HepG2 (cell line): ENCODE measurements around the gene TRPV4. TPM values are rescaled to one million over a fixed set of nuclear protein-coding genes. Genes with fewer than 3 reads are reported as not detected.

Experiments
- ATAC-seq: fragments of 200-7000 bp; cut with Tn5 transposase; 3 replicates; pipeline ENCODE4 v1.9.1; 2020; ENCODE audit warnings: mild to moderate bottlenecking, moderate library complexity
- BruUV-seq: library from RNA; stranded (reverse); fragments of 400-500 nt; replicated peaks from 2 replicates; lab custom pipeline; 2021; lab: Mats Ljungman, UMichigan
- CTCF ChIA-PET: fragments of 300-600 bp; formaldehyde crosslinking; extraction: SDS; loops from one replicate; lab custom pipeline; 2021; ENCODE audit warnings: low total read pairs, inconsistent platforms, low intra/inter-chr PET ratio; lab: Yijun Ruan, JAX
- POLR2A ChIA-PET: fragments of 350-600 bp; sonication (Branson Sonifier 250); formaldehyde crosslinking; loops from one replicate; lab custom pipeline; 2020; ENCODE audit warnings: antibody characterized with exemption, inconsistent platforms; lab: Yijun Ruan, JAX
- DNase-seq: peaks from one replicate; pipeline ENCODE4 v3.0.0-alpha.2; 2015; ENCODE audit warnings: low spot score
- FAIRE-seq: peaks from 3 replicates; lab custom pipeline; 2011; peaks lifted over from hg19 to GRCh38; lab: Jason Lieb, UNC
- H2AFZ ChIP-seq: one replicate; pipeline ENCODE4 v1.6.1; 2011; ENCODE audit warnings: low read length, inconsistent platforms
- H3K27ac ChIP-seq: fragments of 300-600 bp; 3 replicates; pipeline ENCODE4 v1.8.0; 2011; ENCODE audit warnings: mixed run types, mild to moderate bottlenecking, mixed read lengths, low read length, inconsistent platforms; ENCODE audit not compliant: insufficient read depth; ENCODE audit errors: extremely low read length
- H3K27me3 ChIP-seq, 2 experiments: fragments of 200-600 bp in 1 of 2; 2 replicates in 1 of 2; 3 replicates in 1 of 2; pipeline versions ENCODE4 v1.6.0 to v1.8.0; 2011; ENCODE audit warnings: low read length in 2 of 2, mild to moderate bottlenecking in 2 of 2, moderate library complexity in 2 of 2, inconsistent platforms in 1 of 2; ENCODE audit not compliant: insufficient read depth in 2 of 2, control insufficient read depth in 1 of 2
- H3K36me3 ChIP-seq, 2 experiments: fragments of 200-600 bp in 1 of 2; replicated peaks in 1 of 2; 2 replicates in 1 of 2; 3 replicates in 1 of 2; pipeline versions ENCODE4 v1.5.1 to v1.8.0; 2011; ENCODE audit warnings: low read length in 2 of 2, inconsistent platforms in 1 of 2; ENCODE audit not compliant: insufficient read depth in 2 of 2, control insufficient read depth in 1 of 2
- H3K4me1 ChIP-seq: 2 replicates; pipeline ENCODE4 v1.5.1; 2012; ENCODE audit warnings: low read length, inconsistent platforms; ENCODE audit not compliant: insufficient read depth
- H3K4me2 ChIP-seq: 2 replicates; pipeline ENCODE4 v1.6.0; 2011; ENCODE audit warnings: low read depth, low read length, inconsistent platforms
- H3K4me3 ChIP-seq, 3 experiments: fragments of 200-600 bp in 1 of 3; sonication (generic), shearing (Covaris generic) in 1 of 3; replicated peaks in 1 of 3; 2 replicates each; pipeline ENCODE4 v1.5.1; 2011 to 2016; ENCODE audit warnings: low read length in 3 of 3, inconsistent platforms in 2 of 3, low read depth in 2 of 3, mild to moderate bottlenecking in 2 of 3, control low read depth in 1 of 3, mixed read lengths in 1 of 3; ENCODE audit not compliant: insufficient read depth in 1 of 3
- H3K79me2 ChIP-seq: one replicate; pipeline ENCODE4 v1.6.1; 2011; ENCODE audit warnings: low read length, inconsistent platforms; ENCODE audit not compliant: insufficient read depth
- H3K9ac ChIP-seq: 2 replicates; pipeline ENCODE4 v1.6.0; 2011; ENCODE audit warnings: mild to moderate bottlenecking, low read depth, low read length, inconsistent platforms; ENCODE audit not compliant: insufficient read depth
- H3K9me3 ChIP-seq: 2 replicates; pipeline ENCODE4 v1.5.1; 2012; ENCODE audit warnings: mild to moderate bottlenecking, low read length
- H4K20me1 ChIP-seq: 2 replicates; pipeline ENCODE4 v1.6.0; 2011; ENCODE audit warnings: inconsistent platforms, mild to moderate bottlenecking, low read length, moderate library complexity; ENCODE audit not compliant: insufficient read depth
- CENPT ChIP-seq: sonication (generic); formaldehyde crosslinking; IDR thresholded peaks from 2 replicates; pipeline ENCODE4 v1.8.0; 2022; ENCODE audit warnings: low read depth, mild to moderate bottlenecking, moderate library complexity, missing genetic modification reagents
- CENPX ChIP-seq: sonication (generic); formaldehyde crosslinking; IDR thresholded peaks from 2 replicates; pipeline ENCODE4 v1.9.0; 2021; ENCODE audit warnings: mild to moderate bottlenecking, missing genetic modification reagents, moderate library complexity
- CREBL2 ChIP-seq: sonication (generic); formaldehyde crosslinking; IDR thresholded peaks from 2 replicates; pipeline ENCODE4 v1.8.1; 2023; ENCODE audit warnings: missing genetic modification reagents, mild to moderate bottlenecking, borderline replicate concordance
- FOXO4 ChIP-seq: sonication (generic); formaldehyde crosslinking; conservative IDR thresholded peaks from 2 replicates; pipeline ENCODE4 v1.8.1; 2023; ENCODE audit warnings: missing genetic modification reagents
- GFI1 ChIP-seq: sonication (generic); formaldehyde crosslinking; IDR thresholded peaks from 2 replicates; pipeline ENCODE4 v1.5.0; 2020; ENCODE audit warnings: missing genetic modification reagents, mild to moderate bottlenecking, borderline replicate concordance
- IKZF1 ChIP-seq: fragments of 450-650 bp; IDR thresholded peaks from 2 replicates; pipeline ENCODE4 v1.7.1; 2016
- LCORL ChIP-seq, 2 experiments: fragments of 450-650 bp in 1 of 2; sonication (generic) in 1 of 2; formaldehyde crosslinking in 1 of 2; IDR thresholded peaks; 2 replicates each; pipeline versions ENCODE4 v1.5.0 to v1.6.1; 2017 to 2020; ENCODE audit warnings: antibody characterized with exemption in 1 of 2, missing genetic modification reagents in 1 of 2
- MXI1 ChIP-seq: IDR thresholded peaks from 3 replicates; pipeline ENCODE4 v1.6.1; 2012; ENCODE audit warnings: low read depth, low read length, inconsistent platforms, borderline replicate concordance
- NCOA2 ChIP-seq: sonication (generic); formaldehyde crosslinking; IDR thresholded peaks from 2 replicates; pipeline ENCODE4 v1.8.0; 2022; ENCODE audit warnings: inconsistent platforms
- RAD21 ChIP-seq: fragments of 450-650 bp; formaldehyde crosslinking; IDR thresholded peaks from 2 replicates; pipeline ENCODE4 v1.5.0; 2020; ENCODE audit warnings: mild to moderate bottlenecking
- TERF1 ChIP-seq: sonication (generic); formaldehyde crosslinking; IDR thresholded peaks from 2 replicates; pipeline ENCODE4 v1.8.0; 2022; ENCODE audit warnings: mild to moderate bottlenecking, missing genetic modification reagents, moderate library complexity
- ZMYM3 ChIP-seq: sonication (generic); formaldehyde crosslinking; IDR thresholded peaks from 2 replicates; pipeline ENCODE4 v1.5.1; 2020; ENCODE audit warnings: mild to moderate bottlenecking, missing genetic modification reagents
- ZNF160 ChIP-seq: sonication (generic); formaldehyde crosslinking; IDR thresholded peaks from 2 replicates; pipeline ENCODE4 v1.8.0; 2022; ENCODE audit warnings: mild to moderate bottlenecking, inconsistent platforms, missing genetic modification reagents
- ZNF253 ChIP-seq: sonication (generic); formaldehyde crosslinking; IDR thresholded peaks from 2 replicates; pipeline ENCODE4 v1.8.0; 2022; ENCODE audit warnings: mild to moderate bottlenecking, missing genetic modification reagents, borderline replicate concordance
- ZNF30 ChIP-seq: sonication (generic); formaldehyde crosslinking; IDR thresholded peaks from 2 replicates; pipeline ENCODE4 v1.5.0; 2020; ENCODE audit warnings: mild to moderate bottlenecking, missing genetic modification reagents
- ZNF589 ChIP-seq: sonication (generic); formaldehyde crosslinking; conservative IDR thresholded peaks from 2 replicates; pipeline ENCODE4 v1.8.0; 2022; ENCODE audit warnings: mild to moderate bottlenecking, moderate library complexity, missing genetic modification reagents
- ZNF598 ChIP-seq: sonication (generic); formaldehyde crosslinking; IDR thresholded peaks from 2 replicates; pipeline ENCODE4 v1.5.1; 2020; ENCODE audit warnings: mild to moderate bottlenecking, missing genetic modification reagents, borderline replicate concordance
- ZNF616 ChIP-seq: sonication (generic); formaldehyde crosslinking; IDR thresholded peaks from 2 replicates; pipeline ENCODE4 v1.5.0; 2020; ENCODE audit warnings: low read depth, mild to moderate bottlenecking, missing genetic modification reagents
- ZNF749 ChIP-seq: sonication (generic); formaldehyde crosslinking; IDR thresholded peaks from 2 replicates; pipeline ENCODE4 v1.8.0; 2022; ENCODE audit warnings: mild to moderate bottlenecking, missing genetic modification reagents, moderate library complexity, borderline replicate concordance
- WGBS: methylation state at CpG from one replicate; pipeline ENCODE4 v1.1.6; 2017; ENCODE audit warnings: low lambda C conversion rate; 5-methylcytosine and 5-hydroxymethylcytosine counted together
- in situ Hi-C: cut with HindIII; loops from 2 replicates; pipeline ENCODE4 v1.10.0; 2017; ENCODE audit warnings: low pct_unique_long_range_greater_than_20kb; ENCODE audit not compliant: extremely low pct_ligation_motif_present
- intact Hi-C: fragments of 100-400 bp; cut with micrococcal nuclease; formaldehyde crosslinking; loops from one replicate; pipeline ENCODE4 v1.10.0; 2022; ENCODE audit not compliant: unreplicated experiment
- polyA plus RNA-seq, 8 experiments: library from polyadenylated mRNA; depleted of rRNA in 3 of 8; stranded (reverse) in 7 of 8; unstranded in 1 of 8; fragments of >200 nt; fragmentation: Illumina TruSeq in 4 of 8; extraction: Trizol in 4 of 8; gene quantifications; 2 replicates each; pipeline versions ENCODE4 v1.2.1 to v1.2.3, GENCODE V29; 2011 to 2016; ENCODE audit warnings: low read depth in 4 of 8, missing spikeins in 1 of 8, mixed read lengths in 1 of 8; ENCODE audit not compliant: insufficient read depth in 1 of 8
- total RNA-seq, 5 experiments: library from RNA; depleted of rRNA; stranded (reverse); fragments of >200 nt; fragmentation: Illumina TruSeq; extraction: Trizol; gene quantifications; 2 replicates each; pipeline ENCODE4 v1.2.3, GENCODE V29; 2016; ENCODE audit warnings: low read depth in 1 of 5

TRPV4 gene
- total and polyA plus RNA-seq, 2 of the 13 experiments (the other 11 are each of a cell fraction or from before 2014, with no cell fraction given) = 0.66 to 4.7 TPM

- TF ChIP-seq NCOA2 (peak; percentile 62), ZMYM3 (CRISPR knock-in tag) (peak; percentile 57; the same call in 1 of the 2 replicates), ZNF616 (CRISPR knock-in tag) (no peak), IKZF1 (no peak), CREBL2 (CRISPR knock-in tag) (no peak), ZNF160 (no peak), ZNF589 (CRISPR knock-in tag) (no peak), MXI1 (no peak), GFI1 (no peak), RAD21 (CRISPR knock-in tag) (no peak), ZNF253 (peak; percentile 45; the same call in 1 of the 2 replicates), TERF1 (no peak)
Measured at GRCh38 chr12:109861689-109862314, 28.6 kb upstream of the TRPV4 start (continued).

- in situ Hi-C loops = no loop called here
- Histone ChIP-seq H3K36me3 (no peaks in the 10 kb centered on the region), H3K4me3 (no peak overlapping the region)
- TF ChIP-seq LCORL (IDR thresholded peaks at IDR 0.05) = no peak
- 0 out of 2 replicates have a peak, but pooled peaks have one; percentile 10 for TF ChIP-seq LCORL (CRISPR knock-in tag; IDR thresholded peaks at IDR 0.05)
- no peak for TF ChIP-seq CENPX (CRISPR knock-in tag)
- no peak for TF ChIP-seq CENPT (CRISPR knock-in tag)
- no peak for TF ChIP-seq ZNF598
- no peak for TF ChIP-seq ZNF749 (CRISPR knock-in tag)
- TF ChIP-seq FOXO4 (CRISPR knock-in tag) = 0 out of 2 replicates have a peak, but pooled peaks have one; percentile 26
- no peak for TF ChIP-seq ZNF30 (CRISPR knock-in tag)
Measured at GRCh38 chr12:109860977-109861376, 27.8 kb upstream of the TRPV4 start.

More at GRCh38 chr12:109860977-109861376, 27.8 kb upstream of the TRPV4 start:
- no peak overlapping the region for H2AFZ ChIP-seq
- no peak for FAIRE-seq
- H3K9ac ChIP-seq = peak overlapping the region; percentile 7; the same call in 1 of the 2 replicates
- H3K4me2 ChIP-seq = no peak overlapping the region
- peak overlapping the region; percentile 21 for H3K27ac ChIP-seq
- BruUV-seq = TSS peak; percentile 62
- no peak for DNase-seq
- peaks cover 65% of the 10 kb centered on the region for H3K4me1 ChIP-seq
- CTCF ChIA-PET = no interaction called here
- intact Hi-C loops = no loop called here
- H3K27me3 ChIP-seq = no peaks in the 10 kb centered on the region
- no peaks in the 10 kb centered on the region for H3K79me2 ChIP-seq
- WGBS = 100% methylated on average over 5 of the region's 5 CpGs
- no peaks in the 10 kb centered on the region for H4K20me1 ChIP-seq
- no peaks in the 10 kb centered on the region for H3K9me3 ChIP-seq
- POLR2A ChIA-PET = no interaction called here
- no peak for ATAC-seq
